Measurements from ENCODE around the gene FOXN3.

The FOXN3 gene, protein sequence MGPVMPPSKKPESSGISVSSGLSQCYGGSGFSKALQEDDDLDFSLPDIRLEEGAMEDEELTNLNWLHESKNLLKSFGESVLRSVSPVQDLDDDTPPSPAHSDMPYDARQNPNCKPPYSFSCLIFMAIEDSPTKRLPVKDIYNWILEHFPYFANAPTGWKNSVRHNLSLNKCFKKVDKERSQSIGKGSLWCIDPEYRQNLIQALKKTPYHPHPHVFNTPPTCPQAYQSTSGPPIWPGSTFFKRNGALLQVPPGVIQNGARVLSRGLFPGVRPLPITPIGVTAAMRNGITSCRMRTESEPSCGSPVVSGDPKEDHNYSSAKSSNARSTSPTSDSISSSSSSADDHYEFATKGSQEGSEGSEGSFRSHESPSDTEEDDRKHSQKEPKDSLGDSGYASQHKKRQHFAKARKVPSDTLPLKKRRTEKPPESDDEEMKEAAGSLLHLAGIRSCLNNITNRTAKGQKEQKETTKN

GRCh38 chr14:89417091-89417464 is at the start of gene FOXN3:
FOXN3 (minus strand) TSS chr14:89417233; CDS start chr14:89412476, 4,757 bp downstream.
- DNase-seq (ENCODE audit: low spot score): peak; percentile 89

DNA sequence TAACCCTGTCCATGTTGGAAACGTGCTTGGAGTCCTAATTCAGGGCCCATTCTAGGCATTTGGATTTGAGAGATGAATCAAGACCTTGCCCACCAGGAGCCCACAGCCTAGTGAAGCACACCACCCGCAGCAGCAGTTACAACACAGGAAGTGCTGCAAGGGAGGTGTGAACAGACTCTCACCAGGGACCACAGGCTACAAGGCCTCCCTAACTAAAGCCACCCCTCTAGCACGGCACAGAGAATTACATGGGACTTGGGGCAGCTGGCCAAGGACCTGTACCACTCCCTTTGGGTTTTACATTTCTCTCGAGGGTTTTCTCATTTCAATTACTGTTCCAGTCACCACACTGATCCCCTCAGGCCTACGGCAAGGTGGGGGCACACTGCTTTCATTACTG is 49.5 kb upstream of the FOXN3 start:
- no peak for DNase-seq (ENCODE audit: low spot score)

DNA sequence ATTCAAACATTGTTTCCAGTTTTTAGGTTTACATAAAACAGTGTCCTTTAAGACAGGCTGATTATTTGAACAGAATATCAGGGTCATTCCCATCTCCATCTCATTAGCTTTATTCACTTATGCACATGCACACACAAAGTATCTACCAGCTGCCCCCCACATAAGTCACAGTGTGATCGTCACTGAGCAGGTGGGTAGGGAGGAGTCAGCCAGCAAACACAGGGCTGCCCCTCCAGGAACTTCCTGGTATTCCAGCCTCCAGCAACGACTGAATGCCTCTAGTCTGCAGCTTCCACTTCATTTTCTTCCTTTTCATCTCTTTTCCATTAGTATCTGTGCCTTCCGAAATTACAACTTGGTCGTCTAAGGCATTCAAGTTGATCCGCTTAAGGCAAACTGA is 48.8 kb upstream of the FOXN3 start:
- no peak for DNase-seq (ENCODE audit: low spot score)

DNA sequence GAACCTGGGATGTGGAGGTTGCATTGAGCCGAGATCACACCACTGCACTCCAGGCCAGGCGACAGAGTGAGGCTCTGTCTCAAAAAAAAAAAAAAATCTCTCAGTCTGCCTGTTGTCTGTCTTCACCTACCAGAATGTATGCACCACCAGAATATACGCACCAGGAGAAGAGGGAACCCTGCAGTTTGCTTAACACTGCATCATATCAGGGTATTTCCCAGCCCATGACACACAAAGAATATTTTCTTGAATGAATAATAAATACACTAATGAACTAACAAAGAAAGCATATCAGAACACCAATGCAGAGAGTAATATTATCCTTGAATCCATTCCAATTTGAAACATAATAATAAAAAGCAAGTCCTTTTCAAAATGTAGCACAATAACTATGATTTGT is 44.2 kb upstream of the FOXN3 start:
- no peak for DNase-seq (ENCODE audit: low spot score)

- no peak for DNase-seq (ENCODE audit: low spot score)
These were observed 41.8 kb upstream of the FOXN3 start for GRCh38 chr14:89458713-89459420.

DNA sequence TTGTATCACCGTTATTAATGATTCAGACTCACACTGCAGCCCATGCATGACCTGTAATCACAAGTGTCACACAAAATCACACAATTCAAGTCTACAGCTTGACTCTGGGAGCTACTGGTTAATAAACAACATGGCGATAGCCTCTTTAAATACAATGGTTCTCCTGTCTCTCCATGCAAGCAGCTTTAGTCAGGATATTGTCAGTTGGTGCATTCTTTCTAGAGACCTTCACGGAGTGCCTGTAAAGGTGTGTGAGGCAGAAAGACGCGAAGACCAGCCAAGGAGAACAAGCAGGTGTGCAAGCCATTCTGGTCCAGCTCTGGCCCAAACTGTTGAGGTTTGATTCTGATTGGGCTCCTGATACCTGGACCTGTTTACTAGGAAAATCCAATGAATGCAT is 40.0 kb upstream of the FOXN3 start:
- no peak for DNase-seq (ENCODE audit: low spot score)

GRCh38 chr14:89455412-89455811 is 38.4 kb upstream of the FOXN3 start:
- no peak for DNase-seq (ENCODE audit: low spot score)

- no peak for DNase-seq (ENCODE audit: low spot score)
These were observed 38.0 kb upstream of the FOXN3 start for GRCh38 chr14:89454996-89455395.

GRCh38 chr14:89452281-89452680 is 35.2 kb upstream of the FOXN3 start:
- peak; percentile 96 for DNase-seq (ENCODE audit: low spot score)

- no peak for DNase-seq (ENCODE audit: low spot score)
These were observed 34.2 kb upstream of the FOXN3 start for GRCh38 chr14:89451229-89451628.

DNA sequence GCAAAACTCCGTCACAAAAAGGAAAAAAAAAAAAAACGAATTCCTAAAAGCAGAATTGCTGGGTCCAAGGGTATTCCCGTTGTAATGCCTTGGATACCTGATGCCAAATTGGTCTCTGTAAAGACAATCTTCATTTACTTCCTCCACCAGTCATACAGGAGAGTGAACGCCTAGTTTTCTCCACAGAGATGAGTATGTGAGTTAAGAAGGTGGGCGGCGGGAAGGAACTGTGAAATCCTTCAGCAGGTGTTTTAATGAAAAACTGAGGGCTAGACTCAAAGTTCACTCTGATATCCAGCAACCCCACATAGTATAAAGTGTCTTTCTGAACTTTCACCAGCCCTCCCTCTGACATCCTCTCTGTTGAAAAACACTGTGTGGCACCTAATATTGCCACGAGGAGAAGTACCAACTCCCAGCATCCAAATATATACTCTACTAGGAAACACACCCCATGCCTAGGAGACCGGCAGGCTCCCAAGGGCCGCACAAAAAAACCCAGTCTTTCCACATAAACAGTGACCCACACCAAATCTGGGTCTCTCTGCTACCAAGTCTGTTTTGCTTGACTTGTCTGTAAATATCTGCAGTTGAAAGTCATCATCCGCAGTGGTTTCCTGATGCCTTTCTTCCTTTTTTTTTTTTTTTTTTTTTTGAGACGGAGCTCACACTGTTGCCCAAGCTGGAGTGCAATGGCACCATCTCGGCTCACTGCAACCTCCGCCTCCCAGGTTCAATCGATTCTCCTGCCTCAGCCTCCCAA is 30.3 kb upstream of the FOXN3 start:
- no peak for DNase-seq (ENCODE audit: low spot score)

DNA sequence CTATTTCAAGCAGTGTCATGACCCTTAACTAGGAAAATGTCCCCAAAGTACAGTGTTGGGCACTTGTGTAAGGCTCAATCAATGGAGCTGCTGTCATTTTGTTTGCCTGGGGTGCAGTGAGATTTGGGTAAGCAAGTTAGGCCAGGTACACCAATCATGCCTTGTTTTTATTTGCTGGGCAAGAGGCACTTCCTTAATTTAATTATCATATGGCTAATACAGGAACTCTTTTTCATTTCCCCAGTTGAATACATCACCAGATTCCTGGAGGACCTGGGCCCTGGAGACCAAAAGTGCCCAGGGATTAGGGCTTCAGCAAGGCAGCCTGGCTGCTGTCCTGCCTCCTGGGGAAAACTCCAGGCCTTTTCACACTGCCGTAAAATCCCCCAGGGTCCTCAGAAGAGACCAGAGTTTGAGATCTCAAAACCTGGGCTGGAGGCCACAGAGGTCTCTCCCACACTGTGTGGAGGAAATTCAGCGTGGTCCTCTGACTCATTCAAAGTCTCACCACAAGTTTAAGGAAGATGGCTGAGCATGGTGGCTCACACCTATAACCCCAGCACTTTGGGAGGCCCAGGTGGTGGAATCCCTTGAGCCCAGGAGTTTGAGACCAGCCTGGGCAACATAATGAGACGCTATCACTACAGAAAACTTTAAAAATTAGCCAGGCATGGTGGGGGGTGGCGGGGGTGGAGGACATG is 28.4 kb upstream of the FOXN3 start:
- DNase-seq (ENCODE audit: low spot score): no peak

DNA sequence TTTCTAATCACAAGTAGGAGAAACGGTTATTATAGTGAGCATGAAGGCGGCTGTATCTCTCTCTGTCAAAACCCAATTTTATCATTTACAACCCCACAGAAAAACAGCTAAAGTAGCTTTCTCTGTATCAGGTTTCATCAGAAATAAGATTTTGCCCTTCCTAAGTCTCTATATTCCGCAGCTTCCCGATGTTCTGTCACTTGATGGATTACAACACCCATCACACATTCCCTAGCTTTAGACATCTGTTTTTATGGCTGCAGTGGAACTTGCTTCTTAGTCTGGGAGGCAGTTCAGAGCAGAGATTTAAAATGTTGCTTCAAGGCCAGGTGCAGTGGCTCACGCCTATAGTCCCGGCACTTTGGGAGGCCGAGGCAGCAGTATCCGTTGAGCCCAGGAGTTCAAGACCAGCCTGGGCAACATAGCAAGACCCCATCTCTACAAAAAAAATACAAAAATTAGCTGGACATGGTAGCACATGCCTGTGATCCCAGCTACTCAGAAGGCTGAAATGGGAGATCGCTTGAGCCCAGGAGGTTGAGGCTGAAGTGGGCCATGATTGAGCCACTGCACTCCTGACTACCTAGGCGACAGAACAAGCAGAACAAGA is 27.6 kb upstream of the FOXN3 start:
- no peak for DNase-seq (ENCODE audit: low spot score)

- DNase-seq (ENCODE audit: low spot score): no peak
These were observed 27.0 kb upstream of the FOXN3 start for GRCh38 chr14:89444044-89444443.

GRCh38 chr14:89443042-89443629 is 26.1 kb upstream of the FOXN3 start:
- no peak for DNase-seq (ENCODE audit: low spot score)

DNA sequence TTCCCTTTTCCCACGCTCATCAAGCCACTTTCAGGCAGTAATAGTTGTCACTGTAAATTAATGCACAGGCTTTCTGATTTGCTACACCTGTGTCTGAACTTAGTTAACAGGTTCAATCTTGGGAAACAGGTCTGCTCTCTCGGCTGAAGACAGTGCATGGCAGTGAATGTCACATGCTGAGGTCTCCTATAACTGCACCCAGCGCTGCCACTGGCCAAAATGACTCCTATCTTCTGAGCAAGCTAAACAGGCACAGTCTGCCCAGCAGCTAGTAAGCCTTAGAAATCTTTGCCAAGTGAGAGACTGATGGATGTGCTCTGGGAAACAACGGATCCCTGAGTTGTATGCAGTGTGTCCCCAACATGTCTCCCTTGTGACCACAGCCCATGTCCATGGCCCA is 25.2 kb upstream of the FOXN3 start:
- DNase-seq (ENCODE audit: low spot score): no peak

DNA sequence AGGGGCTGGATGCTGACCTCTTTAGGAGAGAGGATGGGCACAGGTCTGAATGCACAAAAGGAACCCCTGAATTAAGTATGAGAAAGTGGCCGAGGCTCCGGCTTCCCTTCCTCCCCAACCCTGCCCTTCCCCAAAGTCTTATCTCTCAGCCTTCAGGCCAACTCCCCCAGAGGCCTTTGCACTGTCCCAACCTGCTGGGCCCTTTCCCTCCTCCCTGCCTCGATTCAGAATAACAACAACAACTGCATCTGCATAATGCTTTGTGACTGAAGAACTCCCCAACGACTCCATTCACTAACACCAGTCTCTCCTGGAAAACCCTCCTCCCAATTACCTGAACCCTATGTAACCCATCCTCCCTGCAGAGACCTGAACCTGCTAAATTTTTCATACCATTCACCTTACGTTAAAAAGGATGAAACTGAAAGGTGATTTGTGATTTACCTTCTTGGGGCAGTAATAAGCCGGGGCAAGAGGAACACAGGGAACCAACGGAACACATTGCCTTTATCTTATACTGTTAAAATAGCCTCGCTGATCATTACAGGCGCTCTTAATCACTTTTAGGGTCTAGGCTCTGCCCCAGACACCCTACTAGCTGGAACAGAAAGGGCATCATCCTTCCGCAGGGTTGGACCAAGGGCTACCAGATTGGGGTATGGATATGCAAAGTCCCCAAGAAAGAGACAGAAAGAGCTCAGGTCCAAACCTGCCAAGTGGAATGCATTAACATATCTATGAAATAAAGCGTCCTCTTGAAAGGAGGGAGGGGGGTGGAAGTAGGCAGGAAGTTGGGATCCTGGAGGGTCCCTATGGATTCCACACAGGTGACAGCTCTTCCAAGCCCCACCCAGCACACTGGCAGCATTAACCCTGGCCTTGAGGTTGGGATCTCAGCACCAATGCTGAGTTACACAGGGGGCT is 24.2 kb upstream of the FOXN3 start:
- DNase-seq (ENCODE audit: low spot score): no peak

GRCh38 chr14:89435892-89436656 is 19.0 kb upstream of the FOXN3 start:
- DNase-seq (ENCODE audit: low spot score): no peak

- no peak for DNase-seq (ENCODE audit: low spot score)
These were observed 18.5 kb upstream of the FOXN3 start for GRCh38 chr14:89435492-89435891.
